AML-193 (cell line): ENCODE measurements around the gene PGAM1.
"Not testable (repeated sequence)": the region's sequence is repeated elsewhere in the genome, so short reads cannot be mapped to it uniquely, and the experiment has no call there.

Source experiments
- DNase-seq, 2 experiments: peaks; one replicate each; lab custom pipeline; 2025; lab: John Stamatoyannopoulos, UW

PGAM1 gene

GRCh38 chr10:97425964-97426775 lies at the start of gene PGAM1:
TSS of gene PGAM1 (plus strand) at chr10:97426191. CDS start at chr10:97426308, 117 bp downstream.
- DNase-seq: peak; percentile 89 to 95

GRCh38 chr10:97376413-97376812 lies 49.6 kb upstream of the PGAM1 start:
- DNase-seq: peak; percentile 66 to 71

GRCh38 chr10:97378933-97379921 lies 46.8 kb upstream of the PGAM1 start:
- DNase-seq: no peak

GRCh38 chr10:97380516-97380915 lies 45.5 kb upstream of the PGAM1 start:
- no peak for DNase-seq

GRCh38 chr10:97381626-97382025 lies 44.4 kb upstream of the PGAM1 start:
- no peak for DNase-seq

- DNase-seq: no peak
Measured at GRCh38 chr10:97383159-97383558, 42.8 kb upstream of the PGAM1 start.

GRCh38 chr10:97384156-97384555 lies 41.8 kb upstream of the PGAM1 start:
- no peak for DNase-seq

GRCh38 chr10:97384641-97385040 lies 41.4 kb upstream of the PGAM1 start:
- no peak for DNase-seq

- DNase-seq: no peak
Measured at GRCh38 chr10:97385565-97385964, 40.4 kb upstream of the PGAM1 start.

- no peak for DNase-seq
Measured at GRCh38 chr10:97388152-97388551, 37.8 kb upstream of the PGAM1 start.

- DNase-seq: no peak
Measured at GRCh38 chr10:97390091-97390490, 35.9 kb upstream of the PGAM1 start.

- no peak for DNase-seq
Measured at GRCh38 chr10:97393034-97393573, 32.9 kb upstream of the PGAM1 start.

GRCh38 chr10:97396056-97396455 lies 29.9 kb upstream of the PGAM1 start:
- no peak for DNase-seq

- DNase-seq: peak; percentile 56 to 80
Measured at GRCh38 chr10:97399843-97400545, 26.0 kb upstream of the PGAM1 start.

GRCh38 chr10:97400665-97401454 lies 25.1 kb upstream of the PGAM1 start, which contains the start of gene RRP12:
TSS of gene RRP12 (minus strand) at chr10:97401340. CDS start at chr10:97401231, 109 bp downstream.
- DNase-seq: peak; percentile 97 to 98

- no peak for DNase-seq
Measured at GRCh38 chr10:97401455-97401919, 24.5 kb upstream of the PGAM1 start.

- DNase-seq: no peak
Measured at GRCh38 chr10:97404044-97404443, 21.9 kb upstream of the PGAM1 start.

- DNase-seq: peak; percentile 87 to 88
Measured at GRCh38 chr10:97406064-97406463, 19.9 kb upstream of the PGAM1 start.

- not testable (repeated sequence) for DNase-seq
Measured at GRCh38 chr10:97406483-97406882, 19.5 kb upstream of the PGAM1 start.

GRCh38 chr10:97407211-97407951 lies 18.6 kb upstream of the PGAM1 start:
- peak; percentile 81 to 93 for DNase-seq
